LoVo (cell line): ENCODE data around the gene OR10H5.

Source experiments
- DNase-seq: peaks from one replicate; pipeline ENCODE4 v3.0.0-alpha.2; 2016; ENCODE audit warnings: low spot score

Gene OR10H5

DNA sequence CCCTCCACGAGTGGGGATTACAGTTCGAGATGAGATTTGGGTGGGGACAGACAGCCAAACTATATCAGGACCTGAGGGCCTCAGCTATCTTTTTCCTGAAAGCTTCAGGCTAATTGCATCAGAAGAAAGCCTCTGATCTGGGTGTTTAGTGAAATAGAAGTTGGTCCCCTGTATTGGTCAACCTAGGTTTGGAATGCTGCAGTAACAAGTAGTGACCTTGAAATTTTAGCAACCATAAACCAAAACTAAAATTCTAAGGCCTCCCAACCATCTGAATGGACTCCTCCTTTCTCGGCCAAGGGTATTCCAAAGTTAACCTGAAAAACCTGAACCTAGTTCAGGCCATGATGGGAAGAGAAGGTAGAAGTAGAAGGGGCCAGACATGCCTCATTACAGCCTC, 62.9 kb downstream of the OR10H5 start:
- DNase-seq, result no peak
